Suprapubic skin (tissue), 4 donors: ENCODE data around the gene SORCS2. TPM values are rescaled to one million over a fixed set of nuclear protein-coding genes. Genes with fewer than 3 reads are reported as not detected.

Experiments
- DNase-seq, 2 donors: peaks; one replicate each; pipeline ENCODE4 v3.0.0-alpha.2; 2019; ENCODE audit warnings: low spot score in 2 of 2
- H3K27ac ChIP-seq: fragments of 200-600 bp; sonication (generic); one replicate; pipeline ENCODE4 v1.5.1; 2019
- H3K27me3 ChIP-seq: fragments of 200-600 bp; sonication (generic); one replicate; pipeline ENCODE4 v1.5.1; 2019
- H3K36me3 ChIP-seq: fragments of 200-600 bp; sonication (generic); one replicate; pipeline ENCODE4 v1.5.1; 2019
- H3K4me1 ChIP-seq: fragments of 200-600 bp; sonication (generic); one replicate; pipeline ENCODE4 v1.5.1; 2019
- H3K4me3 ChIP-seq: fragments of 200-600 bp; sonication (generic); one replicate; pipeline ENCODE4 v1.5.1; 2019; ENCODE audit warnings: mild to moderate bottlenecking
- H3K9me3 ChIP-seq: fragments of 200-600 bp; sonication (generic); one replicate; pipeline ENCODE4 v1.5.1; 2019
- CTCF ChIP-seq, 2 donors: fragments of 200-600 bp in 1 of 2; fragments of 450-650 bp in 1 of 2; sonication (generic) in 1 of 2; IDR thresholded peaks; one replicate each; pipeline ENCODE4 v1.5.1; 2016 to 2019; ENCODE audit warnings: antibody characterized with exemption in 2 of 2, mild to moderate bottlenecking in 1 of 2, moderate library complexity in 1 of 2
- EP300 ChIP-seq: sonication (generic); formaldehyde crosslinking; IDR thresholded peaks from one replicate; pipeline ENCODE4 v1.6.1; 2017; ENCODE audit warnings: antibody characterized with exemption
- POLR2A ChIP-seq, 2 donors: fragments of 450-650 bp; IDR thresholded peaks; one replicate each; pipeline ENCODE4 v1.6.1; 2017; ENCODE audit warnings: antibody characterized with exemption in 2 of 2, mild to moderate bottlenecking in 2 of 2, moderate library complexity in 2 of 2
- POLR2AphosphoS5 ChIP-seq, 3 donors: sonication (generic); formaldehyde crosslinking; IDR thresholded peaks; one replicate each; pipeline ENCODE4 v1.6.1; 2017; ENCODE audit warnings: antibody characterized with exemption in 3 of 3
- WGBS: methylation state at CpG from one replicate; pipeline ENCODE4 v1.1.5; 2018; 5-methylcytosine and 5-hydroxymethylcytosine counted together
- total RNA-seq, 4 donors: library from RNA; depleted of rRNA; stranded (reverse); fragments of >200 nt; gene quantifications; one replicate each; pipeline ENCODE4 v1.1.0, GENCODE V29; 2016

The SORCS2 gene
- total RNA-seq, 4 donors from 2014 or later: 0.94 to 4.6 (median 1.3) TPM

- Histone ChIP-seq H3K4me1 (peaks cover 28% of the 10 kb centered on the region), H3K9me3 (no peaks in the 10 kb centered on the region), H3K27ac (no peak overlapping the region), H3K27me3 (peaks cover 16% of the 10 kb centered on the region), H3K4me3 (no peak overlapping the region), H3K36me3 (no peaks in the 10 kb centered on the region)
- TF ChIP-seq EP300: no peak
- no peak for TF ChIP-seq POLR2AphosphoS5 (IDR thresholded peaks at IDR 0.05)
- TF ChIP-seq CTCF (IDR thresholded peaks at IDR 0.05): no peak
- no peak for TF ChIP-seq POLR2A (IDR thresholded peaks at IDR 0.05)
- 30% methylated on average over 13 of the region's 17 CpGs for WGBS
- no peak for DNase-seq
Observed at GRCh38 chr4:7630568-7631287, 438.4 kb downstream of the SORCS2 start.

GRCh38 chr4:7631288-7632014 is 439.1 kb downstream of the SORCS2 start:
- H3K9me3 ChIP-seq: no peaks in the 10 kb centered on the region
- no peaks in the 10 kb centered on the region for H3K36me3 ChIP-seq
- no peak for TF ChIP-seq CTCF (IDR thresholded peaks at IDR 0.05)
- TF ChIP-seq POLR2A (IDR thresholded peaks at IDR 0.05): no peak
- no peak for TF ChIP-seq POLR2AphosphoS5 (IDR thresholded peaks at IDR 0.05)
- no peak for TF ChIP-seq EP300
- H3K27ac ChIP-seq: no peak overlapping the region
- H3K27me3 ChIP-seq: peaks cover 16% of the 10 kb centered on the region
- WGBS: 37% methylated on average over 8 of the region's 10 CpGs
- no peak overlapping the region for H3K4me3 ChIP-seq
- H3K4me1 ChIP-seq: peaks cover 28% of the 10 kb centered on the region
- DNase-seq: no peak

GRCh38 chr4:7632341-7632740 is 440.0 kb downstream of the SORCS2 start:
- H3K9me3 ChIP-seq: no peaks in the 10 kb centered on the region
- no peak for TF ChIP-seq POLR2AphosphoS5 (IDR thresholded peaks at IDR 0.05)
- no peak for TF ChIP-seq EP300
- no peak for TF ChIP-seq POLR2A (IDR thresholded peaks at IDR 0.05)
- no peak for TF ChIP-seq CTCF (IDR thresholded peaks at IDR 0.05)
- DNase-seq: no peak
- H3K27me3 ChIP-seq: peaks cover 18% of the 10 kb centered on the region
- 46% methylated on average over 12 of the region's 12 CpGs for WGBS
- no peak overlapping the region for H3K27ac ChIP-seq
- no peak overlapping the region for H3K4me3 ChIP-seq
- H3K4me1 ChIP-seq: peaks cover 28% of the 10 kb centered on the region
- H3K36me3 ChIP-seq: no peaks in the 10 kb centered on the region

GRCh38 chr4:7632971-7633370 is 440.6 kb downstream of the SORCS2 start:
- WGBS: 74% methylated on average over 5 of the region's 5 CpGs
- peaks cover 28% of the 10 kb centered on the region for H3K4me1 ChIP-seq

More at GRCh38 chr4:7632971-7633370, 440.6 kb downstream of the SORCS2 start:
- Histone ChIP-seq H3K36me3 (no peaks in the 10 kb centered on the region), H3K4me3 (no peak overlapping the region), H3K9me3 (no peaks in the 10 kb centered on the region), H3K27me3 (peaks cover 20% of the 10 kb centered on the region), H3K27ac (no peak overlapping the region)
- no peak for DNase-seq
- no peak for TF ChIP-seq CTCF (IDR thresholded peaks at IDR 0.05)
